Stomach (tissue), 9 donors: ENCODE measurements around the gene MAN1B1. TPM values are rescaled to one million over a fixed set of nuclear protein-coding genes. Genes with fewer than 3 reads are reported as not detected.
"Not testable (repeated sequence)": the region's sequence is repeated elsewhere in the genome, so short reads cannot be mapped to it uniquely, and the experiment has no call there.

Experiments used
- DNase-seq, 2 donors: peaks; one replicate each; pipeline versions ENCODE4 v3.0.0 to v3.0.0-alpha.2; 2013 to 2019
- H3K27ac ChIP-seq, 5 donors: fragments of 200-600 bp in 4 of 5; sonication (generic) in 4 of 5; one replicate each; pipeline ENCODE4 v1.5.1; 2013 to 2019; ENCODE audit warnings: mild to moderate bottlenecking in 1 of 5, moderate library complexity in 1 of 5
- H3K27me3 ChIP-seq, 3 donors: fragments of 200-600 bp; sonication (generic); one replicate each; pipeline ENCODE4 v1.5.1; 2017 to 2019; ENCODE audit warnings: mixed run types in 1 of 3
- H3K36me3 ChIP-seq, 4 donors: fragments of 200-600 bp; sonication (generic); 1 replicate in 3 of 4; 2 replicates in 1 of 4; pipeline ENCODE4 v1.5.1; 2016 to 2019
- H3K4me1 ChIP-seq, 4 donors: fragments of 200-600 bp; sonication (generic); one replicate each; pipeline ENCODE4 v1.5.1; 2016 to 2019
- H3K4me3 ChIP-seq, 4 donors: fragments of 200-600 bp; sonication (generic) in 3 of 4; one replicate each; pipeline ENCODE4 v1.5.1; 2016 to 2019; ENCODE audit warnings: mild to moderate bottlenecking in 1 of 4
- H3K9me3 ChIP-seq, 4 donors: fragments of 200-600 bp; sonication (generic); one replicate each; pipeline ENCODE4 v1.5.1; 2016 to 2019
- EP300 ChIP-seq: sonication (generic); formaldehyde crosslinking; IDR thresholded peaks from one replicate; pipeline ENCODE4 v1.6.1; 2017; ENCODE audit warnings: antibody characterized with exemption
- POLR2A ChIP-seq, 4 donors: fragments of 450-650 bp; IDR thresholded peaks; one replicate each; pipeline ENCODE4 v1.6.1; 2016; ENCODE audit warnings: antibody characterized with exemption in 4 of 4, control low read depth in 2 of 4, mild to moderate bottlenecking in 1 of 4, moderate library complexity in 1 of 4
- POLR2AphosphoS5 ChIP-seq, 3 donors: sonication (generic); formaldehyde crosslinking; IDR thresholded peaks; one replicate each; pipeline ENCODE4 v1.6.1; 2016; ENCODE audit warnings: antibody characterized with exemption in 3 of 3
- WGBS, 5 donors: extraction: QIAGEN DNeasy Blood & Tissue Kit in 3 of 5; methylation state at CpG; one replicate each; pipeline versions ENCODE4 v1.1.5 to v1.1.7; 2013 to 2018; 5-methylcytosine and 5-hydroxymethylcytosine counted together
- intact Hi-C: fragments of 100-400 bp; cut with DNase I; formaldehyde crosslinking; loops from one replicate; pipeline ENCODE4 v1.15.1; 2023; ENCODE audit warnings: low total_unique reads
- polyA plus RNA-seq, 3 donors: library from polyadenylated mRNA; stranded (reverse); fragments of 200-250 nt; gene quantifications; one replicate each; pipeline ENCODE4 v1.2.3, GENCODE V29; 2013
- total RNA-seq, 5 donors: library from RNA; depleted of rRNA; stranded (reverse); fragments of >200 nt; gene quantifications; one replicate each; pipeline versions ENCODE4 v1.1.0 to v1.2.3, GENCODE V29; 2014 to 2016
- TF ChIP-seq, protein P1 (sequence below), 7 experiments: fragments of 450-650 bp in 4 of 7; fragments of 200-600 bp in 3 of 7; sonication (generic) in 3 of 7; IDR thresholded peaks; one replicate each; pipeline ENCODE4 v1.5.1; 2016 to 2019; ENCODE audit warnings: antibody characterized with exemption in 7 of 7, control low read depth in 2 of 7, mild to moderate bottlenecking in 1 of 7
- donor health status: healthy with polysubstance abuse.
- donor health status: Bipolar disorder and iron deficiency.
- donor health status: healthy.

Gene MAN1B1
- total and polyA plus RNA-seq, 8 donors = 4.7 to 167 (median 39.8) TPM

- H3K27me3 ChIP-seq = peaks cover 0 to 18% (median 7%) of the 10 kb centered on the region in 3 donors
- TF ChIP-seq EP300 (no peak), POLR2A (IDR thresholded peaks at IDR 0.05) (no peak), POLR2AphosphoS5 (IDR thresholded peaks at IDR 0.05) (no peak)
- TF ChIP-seq, protein P1, sequence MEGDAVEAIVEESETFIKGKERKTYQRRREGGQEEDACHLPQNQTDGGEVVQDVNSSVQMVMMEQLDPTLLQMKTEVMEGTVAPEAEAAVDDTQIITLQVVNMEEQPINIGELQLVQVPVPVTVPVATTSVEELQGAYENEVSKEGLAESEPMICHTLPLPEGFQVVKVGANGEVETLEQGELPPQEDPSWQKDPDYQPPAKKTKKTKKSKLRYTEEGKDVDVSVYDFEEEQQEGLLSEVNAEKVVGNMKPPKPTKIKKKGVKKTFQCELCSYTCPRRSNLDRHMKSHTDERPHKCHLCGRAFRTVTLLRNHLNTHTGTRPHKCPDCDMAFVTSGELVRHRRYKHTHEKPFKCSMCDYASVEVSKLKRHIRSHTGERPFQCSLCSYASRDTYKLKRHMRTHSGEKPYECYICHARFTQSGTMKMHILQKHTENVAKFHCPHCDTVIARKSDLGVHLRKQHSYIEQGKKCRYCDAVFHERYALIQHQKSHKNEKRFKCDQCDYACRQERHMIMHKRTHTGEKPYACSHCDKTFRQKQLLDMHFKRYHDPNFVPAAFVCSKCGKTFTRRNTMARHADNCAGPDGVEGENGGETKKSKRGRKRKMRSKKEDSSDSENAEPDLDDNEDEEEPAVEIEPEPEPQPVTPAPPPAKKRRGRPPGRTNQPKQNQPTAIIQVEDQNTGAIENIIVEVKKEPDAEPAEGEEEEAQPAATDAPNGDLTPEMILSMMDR (IDR thresholded peaks at IDR 0.05) = no peak
- no peak overlapping the region for H3K4me3 ChIP-seq
- no peaks in the 10 kb centered on the region for H3K9me3 ChIP-seq
- no peak for DNase-seq
- WGBS, 5 donors = 80 to 91% (median 88%) methylated on average over 9 of the region's 9 CpGs
- no peak overlapping the region for H3K27ac ChIP-seq
- peaks cover 26 to 49% (median 40%) of the 10 kb centered on the region in 4 donors for H3K4me1 ChIP-seq
- intact Hi-C loops = no loop called here
- no peaks in the 10 kb centered on the region for H3K36me3 ChIP-seq
Measured at GRCh38 chr9:137058521-137059234, 28.1 kb upstream of the MAN1B1 start.

- Histone ChIP-seq H3K27me3 (peaks cover 0 to 8% (median 0%) of the 10 kb centered on the region in 3 donors), H3K9me3 (no peaks in the 10 kb centered on the region), H3K27ac (no peak overlapping the region), H3K36me3 (no peaks in the 10 kb centered on the region), H3K4me3 (no peak overlapping the region), H3K4me1 (peaks cover 0 to 27% (median 18%) of the 10 kb centered on the region in 4 donors)
- no peak for DNase-seq
- no peak for TF ChIP-seq POLR2A (IDR thresholded peaks at IDR 0.05)
- TF ChIP-seq, protein P1 (IDR thresholded peaks at IDR 0.05) = no peak
- no peak for TF ChIP-seq EP300
- no peak for TF ChIP-seq POLR2AphosphoS5 (IDR thresholded peaks at IDR 0.05)
- 80 to 89% (median 85%) methylated on average over 15 of the region's 15 CpGs for WGBS, 5 donors
- intact Hi-C loops = no loop called here
Measured at GRCh38 chr9:137062384-137062783, 24.4 kb upstream of the MAN1B1 start.

DNA sequence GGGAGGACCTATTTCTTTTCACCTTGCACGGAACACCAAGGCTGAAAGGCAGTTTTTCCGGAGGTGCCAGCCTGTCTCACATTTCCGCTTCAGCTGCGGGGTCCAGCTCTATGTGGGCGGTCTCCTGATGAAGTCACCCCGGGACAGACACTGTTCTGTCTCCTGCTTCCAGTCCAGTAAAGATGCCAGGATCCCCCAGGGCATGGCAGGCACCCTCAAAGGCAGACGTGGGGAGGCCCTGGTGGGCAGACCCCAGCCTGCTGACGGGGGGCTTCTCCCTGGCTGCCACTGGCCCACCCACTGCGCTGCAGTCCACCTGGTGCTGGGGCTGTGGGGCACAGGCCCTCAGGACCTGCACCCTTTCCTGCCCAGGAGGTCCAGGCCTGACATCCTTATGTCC lies 24.0 kb upstream of the MAN1B1 start:
- DNase-seq, H3K9me3 ChIP-seq, H3K36me3 ChIP-seq, H3K4me3 ChIP-seq, H3K27ac ChIP-seq, intact Hi-C loops, H3K27me3 ChIP-seq: not testable (repeated sequence)
- peaks cover 0 to 25% (median 15%) of the 10 kb centered on the region in 4 donors for H3K4me1 ChIP-seq
- WGBS, 5 donors = 80 to 92% (median 87%) methylated on average over 1 to 7 of the region's 9 CpGs

DNA sequence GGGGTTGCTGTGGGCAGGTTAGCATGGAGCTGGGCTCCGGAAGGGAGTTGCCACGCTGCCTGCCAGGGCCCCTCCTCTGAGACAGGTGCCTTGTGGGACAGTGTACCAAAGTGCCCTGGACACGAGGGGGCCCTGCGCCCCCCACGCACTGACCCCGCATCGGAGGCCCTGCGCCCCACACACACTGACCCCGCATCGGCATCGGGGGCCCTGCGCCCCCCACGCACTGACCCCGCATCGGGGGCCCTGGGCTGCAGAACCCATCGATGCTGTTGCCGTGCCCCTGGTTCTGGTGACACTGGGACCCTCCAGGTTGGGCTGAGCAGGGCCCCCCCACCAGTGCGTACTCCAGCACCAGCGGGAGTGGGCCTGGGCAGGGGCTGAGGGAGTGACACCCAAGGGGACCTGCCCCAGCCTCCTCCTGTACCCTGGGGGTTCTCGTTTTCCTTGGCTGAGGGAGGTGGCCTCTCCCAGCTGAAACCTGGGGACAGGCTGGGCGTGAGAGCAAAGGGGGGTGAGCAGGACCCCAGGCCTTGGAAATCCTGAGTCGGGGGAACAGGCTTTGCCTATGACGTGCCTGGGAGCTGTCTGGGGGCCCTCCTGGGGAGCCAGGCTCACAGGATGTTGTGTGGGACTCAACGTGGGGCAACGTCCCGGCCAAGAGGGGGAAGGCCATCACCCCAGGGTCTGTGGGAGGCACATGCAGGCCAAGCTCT lies 23.3 kb upstream of the MAN1B1 start:
- DNase-seq = no peak
- TF ChIP-seq, protein P1 (IDR thresholded peaks at IDR 0.05) = no peak
- TF ChIP-seq POLR2AphosphoS5 (IDR thresholded peaks at IDR 0.05) (no peak), POLR2A (IDR thresholded peaks at IDR 0.05) (no peak), EP300 (no peak)
- Histone ChIP-seq H3K27me3 (peaks cover 0 to 14% (median 0%) of the 10 kb centered on the region in 3 donors), H3K9me3 (no peaks in the 10 kb centered on the region), H3K4me1 (peaks cover 0 to 28% (median 17%) of the 10 kb centered on the region in 4 donors), H3K36me3 (no peaks in the 10 kb centered on the region), H3K27ac (no peak overlapping the region), H3K4me3 (no peak overlapping the region)
- WGBS, 5 donors = 73 to 88% (median 83%) methylated on average over 11 to 26 of the region's 26 CpGs
- intact Hi-C loops = no loop called here
